GM11168 (cell line): ENCODE results near the gene CNKSR3.
"Not testable (repeated sequence)": the region's sequence is repeated elsewhere in the genome, so short reads cannot be mapped to it uniquely, and the experiment has no call there.

Source experiments
- in situ Hi-C: fragments of 300-500 bp; cut with MboI; formaldehyde crosslinking; loops from one replicate; pipeline ENCODE4 v1.12.0; 2022; ENCODE audit warnings: low sequenced_read_pairs; ENCODE audit not compliant: unreplicated experiment

The CNKSR3 gene

DNA sequence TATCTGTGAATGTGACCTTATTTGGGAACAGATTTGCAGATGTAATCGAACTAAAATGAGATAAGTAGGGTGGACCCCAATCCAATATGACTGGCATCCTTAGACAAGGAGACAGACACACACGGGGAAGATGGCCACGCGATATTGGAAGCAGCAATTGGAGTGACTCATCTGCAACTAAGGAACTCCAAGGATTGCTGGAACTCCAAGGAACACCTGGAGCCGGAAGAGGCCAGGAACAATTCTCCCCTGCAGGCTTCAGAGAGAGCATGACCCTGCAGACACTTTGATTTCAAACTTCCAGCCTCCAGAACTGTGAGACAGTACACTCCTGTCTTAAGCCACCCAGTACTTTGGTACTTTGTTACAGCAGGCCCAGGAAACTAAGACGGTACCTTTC is 19.5 kb upstream of the CNKSR3 start:
- in situ Hi-C loops: no loop called here

DNA sequence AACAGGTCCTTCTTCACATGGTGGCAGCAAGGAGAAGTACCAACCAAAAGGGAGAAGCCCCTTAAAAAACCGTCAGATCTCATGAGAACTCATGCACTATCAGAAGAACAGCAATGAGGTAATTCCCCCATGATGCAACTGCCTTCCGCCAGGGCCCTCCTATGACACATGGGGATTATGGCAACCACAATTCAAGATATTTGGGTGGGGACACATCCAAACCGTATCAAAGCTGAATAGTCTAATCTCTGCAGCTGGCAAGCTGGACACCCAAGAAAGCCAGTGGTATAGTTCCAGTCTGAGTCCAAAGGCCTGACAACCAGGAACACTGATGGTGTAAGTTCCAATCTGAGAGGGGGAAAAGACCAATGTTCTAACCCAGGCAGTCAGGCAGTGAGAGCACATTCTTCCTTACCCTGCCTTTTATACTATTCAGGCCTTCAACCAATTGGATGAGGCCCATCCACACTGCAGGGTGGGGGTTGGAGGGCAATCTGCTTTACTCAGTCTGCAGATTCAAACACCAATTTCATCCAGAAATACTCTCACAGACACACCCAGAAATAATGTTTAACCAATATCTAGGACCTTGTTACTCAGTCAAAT is 17.9 kb upstream of the CNKSR3 start:
- in situ Hi-C loops: no loop called here

DNA sequence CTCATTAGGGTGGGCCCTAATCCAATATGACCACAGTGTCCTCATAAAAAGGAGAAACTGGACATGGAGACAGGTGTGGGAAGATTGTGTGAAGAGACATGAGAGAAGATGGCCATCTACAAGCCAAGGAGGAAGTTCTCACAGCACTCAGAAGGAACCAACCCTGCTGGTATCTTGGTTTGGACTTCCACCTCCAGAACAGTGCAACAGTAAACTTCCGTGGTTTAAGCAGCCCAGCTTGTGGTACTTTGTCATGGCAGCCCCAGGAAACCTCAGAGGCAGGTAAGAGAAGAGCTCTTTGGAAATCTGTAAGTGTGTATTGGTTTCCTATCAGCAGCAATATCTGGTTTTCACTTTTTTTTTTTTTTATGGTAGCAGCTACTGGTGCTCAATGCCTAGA is 16.5 kb upstream of the CNKSR3 start:
- in situ Hi-C loops: no loop called here

DNA sequence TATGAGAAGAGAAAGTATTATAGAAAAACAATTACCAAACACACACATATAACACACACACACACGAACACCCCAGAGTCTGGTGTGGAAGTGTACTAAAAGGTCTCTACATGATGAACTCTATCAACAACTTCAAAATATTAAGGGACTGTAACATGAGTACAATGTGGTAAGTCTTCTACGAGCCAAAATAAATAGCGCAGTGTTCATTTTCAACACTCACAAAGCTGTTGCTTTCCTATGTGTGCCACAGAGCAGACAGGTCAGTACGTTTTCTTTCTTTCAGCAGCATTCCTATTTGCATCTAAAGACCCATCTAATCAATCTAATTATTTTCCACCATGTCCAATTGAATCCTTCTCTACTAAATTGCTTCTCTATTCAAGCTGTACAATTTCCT is 12.1 kb upstream of the CNKSR3 start:
- in situ Hi-C loops: no loop called here

DNA sequence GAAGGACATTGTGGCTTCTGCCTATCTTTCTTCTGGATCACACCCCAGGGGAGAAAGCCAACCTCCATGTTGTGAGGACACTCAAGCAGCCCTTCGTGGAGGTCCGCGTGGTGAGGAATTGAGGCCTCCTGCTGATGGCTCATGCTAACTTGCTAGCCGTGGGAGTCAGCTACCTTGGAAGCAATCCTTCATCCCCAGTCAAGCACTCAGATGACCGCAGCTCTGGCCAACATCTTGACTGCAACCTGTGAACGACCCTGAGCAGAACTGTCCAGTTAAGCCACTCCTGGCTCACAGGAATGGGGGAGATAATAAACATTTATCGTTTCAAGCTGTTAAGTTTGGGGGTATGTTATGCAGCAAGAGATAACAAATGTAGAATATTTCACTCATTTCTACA is 10.9 kb upstream of the CNKSR3 start:
- in situ Hi-C loops: no loop called here

DNA sequence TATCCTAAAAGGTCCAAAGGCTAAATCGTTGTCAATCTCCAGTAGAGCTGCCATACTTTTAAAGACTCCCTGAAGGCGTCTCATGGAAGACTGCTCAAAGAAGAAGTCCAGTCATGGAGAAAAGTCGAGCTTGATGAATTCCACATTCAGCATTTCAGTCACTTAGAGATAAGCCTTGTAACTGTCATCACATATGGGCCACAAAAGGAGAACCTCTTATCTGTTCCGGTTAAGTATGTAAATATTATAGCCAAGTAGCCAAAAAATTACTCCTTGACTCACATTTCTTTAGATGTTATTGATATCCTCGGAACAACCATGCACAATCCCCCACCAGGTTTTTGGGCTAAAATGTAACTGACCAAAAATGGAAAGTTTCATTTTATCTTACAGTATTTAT is 9.8 kb upstream of the CNKSR3 start:
- in situ Hi-C loops: no loop called here

DNA sequence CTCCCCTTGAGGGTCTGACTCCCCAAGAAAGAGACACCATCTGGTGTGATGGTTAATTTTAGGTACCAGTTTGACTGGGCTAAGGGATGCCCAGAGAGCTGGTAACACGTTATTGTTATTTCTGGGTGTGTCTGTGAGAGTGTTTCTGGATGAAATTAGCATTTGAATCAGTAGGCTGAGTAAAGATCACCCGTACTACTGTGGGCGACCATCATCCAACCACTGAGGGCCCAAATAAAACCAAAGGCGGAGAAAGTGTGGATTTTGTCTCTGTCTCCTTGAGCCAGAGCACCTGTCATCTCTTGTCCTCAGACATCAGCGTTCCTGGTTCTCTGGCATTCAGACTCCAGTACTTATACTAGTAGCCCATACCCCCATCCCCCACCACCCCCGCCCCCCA is 7.9 kb upstream of the CNKSR3 start:
- in situ Hi-C loops: no loop called here

DNA sequence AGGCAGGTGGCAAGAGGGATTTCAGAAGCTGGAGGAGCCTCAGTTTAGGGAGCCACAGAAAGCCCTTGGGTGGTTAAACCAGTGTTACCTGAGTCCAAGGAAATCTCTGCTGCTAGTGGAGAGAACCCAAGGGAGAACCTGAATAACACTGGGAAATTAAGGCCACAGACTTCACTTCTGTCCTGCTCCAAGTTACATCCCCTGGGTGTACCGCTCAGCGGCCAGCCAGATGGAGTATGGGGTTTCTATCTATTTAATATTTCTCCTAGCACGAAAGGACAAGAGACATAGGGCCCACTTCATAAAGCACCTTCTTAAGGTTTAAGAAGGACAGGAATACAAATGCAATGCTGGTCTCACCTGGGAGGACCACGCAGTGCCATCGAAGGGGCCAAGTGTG is 5.8 kb upstream of the CNKSR3 start:
- in situ Hi-C loops: no loop called here

DNA sequence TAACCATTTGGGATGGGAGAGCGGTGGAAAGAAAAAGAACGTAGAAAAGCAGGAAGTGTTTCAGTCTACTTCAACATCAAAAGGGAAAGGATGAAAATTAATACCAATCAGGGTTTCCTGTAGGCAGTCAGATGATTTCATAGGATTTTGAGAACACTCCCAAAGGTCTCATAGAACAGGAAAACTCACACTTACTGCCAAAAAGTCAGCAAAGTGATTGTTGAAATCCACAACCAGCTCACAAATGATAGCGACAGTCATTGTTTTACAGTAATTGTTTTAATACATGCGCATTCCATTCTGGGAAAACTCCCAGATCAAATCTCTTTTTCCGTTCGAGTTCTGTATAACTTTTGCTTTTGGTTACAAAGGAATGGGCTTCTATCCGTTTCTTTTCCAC is 5.3 kb upstream of the CNKSR3 start:
- in situ Hi-C loops: no loop called here

DNA sequence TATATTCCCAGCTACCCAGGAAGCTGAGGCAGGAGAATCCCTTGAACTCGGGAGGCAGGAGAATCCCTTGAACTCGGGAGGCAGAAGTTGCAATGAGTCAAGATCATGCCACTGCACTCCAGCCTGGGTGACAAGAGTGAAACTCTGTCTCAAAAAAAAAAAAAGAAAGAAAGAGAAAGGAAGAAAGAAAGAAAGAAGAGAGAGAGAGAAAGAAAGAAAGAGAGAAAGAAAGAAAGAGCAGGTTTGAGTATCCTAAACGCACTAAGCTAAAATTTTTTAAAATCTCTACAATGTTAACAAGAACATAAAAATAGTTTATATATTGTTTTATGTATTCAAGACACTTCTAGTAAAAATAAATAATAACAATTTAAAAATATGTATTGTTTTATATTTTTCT is 4.6 kb upstream of the CNKSR3 start:
- in situ Hi-C loops: not testable (repeated sequence)

DNA sequence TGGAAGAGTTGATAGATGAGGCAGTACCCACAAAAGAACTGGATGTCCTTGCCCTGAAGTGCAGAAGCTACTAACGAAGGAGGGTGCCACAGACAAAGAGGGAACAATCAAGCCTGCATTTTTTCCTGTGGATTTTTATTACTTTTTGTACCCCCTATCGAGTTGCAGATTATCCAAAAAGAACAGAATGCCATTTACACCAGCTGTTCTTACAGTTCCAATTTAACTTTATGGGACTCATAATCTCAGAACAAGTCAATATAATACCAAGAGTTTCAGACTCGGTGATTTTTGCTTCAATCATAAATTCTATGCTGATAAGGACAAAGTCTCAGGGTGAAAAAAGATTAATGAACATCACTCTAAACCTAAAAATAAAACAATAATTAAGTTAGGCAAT is 4.0 kb upstream of the CNKSR3 start:
- in situ Hi-C loops: no loop called here

DNA sequence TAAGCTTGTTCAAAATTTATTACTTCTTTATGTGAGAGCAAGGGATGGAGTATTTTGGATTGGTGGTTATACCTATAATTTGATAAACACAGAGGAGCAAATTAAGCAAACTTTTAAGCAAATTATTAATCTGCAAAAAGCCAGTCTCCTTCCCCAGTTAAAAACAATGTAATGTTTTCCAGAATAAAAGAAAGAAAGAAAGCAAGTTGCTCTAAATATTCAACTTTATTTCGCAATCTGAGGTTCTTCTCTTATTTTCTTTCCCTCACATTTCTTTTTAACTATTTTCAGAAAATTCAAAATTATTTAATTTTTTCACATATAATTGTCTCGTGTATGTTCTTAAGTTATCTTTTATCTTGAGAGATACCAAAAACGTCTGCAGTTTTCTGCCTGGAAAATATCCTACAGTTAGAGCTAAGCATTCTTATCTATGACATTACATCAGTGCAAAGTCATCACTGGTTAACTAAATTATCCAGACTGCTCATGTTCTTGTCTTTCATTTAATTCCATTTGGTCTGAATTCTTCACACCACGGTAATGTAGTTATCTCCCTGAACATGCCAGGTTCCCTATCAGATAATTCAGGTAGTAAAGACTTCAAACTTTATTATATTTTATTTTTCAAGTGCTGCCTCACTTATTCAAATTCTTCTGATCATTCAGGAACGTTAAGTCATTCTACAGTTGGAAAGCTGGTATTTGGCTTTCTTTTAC is 3.3 kb upstream of the CNKSR3 start:
- in situ Hi-C loops: no loop called here

DNA sequence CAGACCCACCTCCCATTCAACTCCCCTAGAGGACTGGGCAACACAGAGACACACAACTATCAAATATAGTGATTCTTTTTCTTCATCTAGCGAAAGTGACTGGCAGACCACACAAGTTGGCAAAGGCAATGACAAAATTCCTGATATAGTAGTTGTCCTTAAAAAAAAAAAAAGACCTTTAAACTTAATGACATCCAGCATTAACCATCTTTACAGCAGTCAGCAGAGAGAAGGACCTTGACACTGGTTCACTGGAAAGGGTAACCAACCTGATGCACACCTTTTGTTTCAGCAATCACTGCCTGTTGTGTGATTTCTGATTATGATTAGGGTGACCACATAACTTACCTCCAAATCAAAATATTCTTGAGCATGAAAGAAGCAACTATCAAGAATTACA is 1.7 kb upstream of the CNKSR3 start:
- in situ Hi-C loops: no loop called here

DNA sequence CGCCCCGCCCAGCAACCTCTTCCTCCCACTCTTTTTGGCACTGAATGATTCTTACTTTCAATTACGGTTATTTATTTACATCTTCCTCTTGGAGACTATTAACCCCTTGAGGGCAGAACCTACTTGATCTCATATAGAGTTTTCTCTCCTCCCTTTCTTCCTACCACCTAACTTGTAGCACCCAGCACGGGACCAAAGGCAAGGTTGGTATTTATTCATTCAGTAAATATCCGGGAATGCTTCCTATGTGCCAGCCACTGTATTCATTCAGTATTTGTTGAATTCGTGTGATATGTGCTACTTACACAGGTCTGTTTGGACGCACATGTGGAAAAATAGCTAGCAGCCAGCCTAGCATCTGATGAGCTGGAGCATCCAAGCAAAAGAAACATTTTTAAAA is 1.3 kb upstream of the CNKSR3 start:
- in situ Hi-C loops: no loop called here

DNA sequence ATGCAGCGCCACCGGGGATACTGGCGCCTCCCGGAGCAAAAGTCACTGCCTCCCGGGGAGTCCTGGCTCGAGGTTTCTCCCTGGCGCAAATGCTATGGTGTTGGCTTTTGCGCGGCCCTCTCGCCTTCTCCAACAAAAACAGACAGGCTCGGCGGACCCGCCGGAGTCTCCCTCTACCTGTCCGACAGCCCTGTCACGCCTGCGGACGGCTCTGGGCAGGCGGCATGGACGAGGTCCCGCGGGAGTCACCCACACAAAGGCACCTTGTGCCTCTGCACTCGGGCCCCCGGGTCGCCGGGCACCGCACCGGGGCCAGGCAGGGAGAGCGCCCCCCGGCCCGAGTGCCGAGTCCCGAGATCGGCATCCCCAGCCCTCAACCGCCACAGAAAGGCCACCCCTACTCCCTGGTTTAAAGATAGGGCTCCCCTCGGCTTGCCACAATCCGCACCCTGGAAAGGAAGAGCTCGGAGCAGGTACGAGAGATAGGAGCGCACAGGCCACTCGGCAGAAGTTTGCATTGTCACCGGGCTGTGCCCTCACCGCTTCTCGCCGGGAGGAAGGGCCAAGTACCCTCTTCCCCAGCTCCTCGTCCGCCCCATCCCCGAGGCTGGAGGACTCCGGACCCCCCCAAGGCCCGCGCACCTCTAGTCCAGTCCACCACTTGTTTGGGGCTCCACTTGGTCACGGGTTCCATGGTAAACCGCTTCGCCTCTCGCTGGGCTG is 903 bp downstream of the CNKSR3 start:
- in situ Hi-C loops: no loop called here

DNA sequence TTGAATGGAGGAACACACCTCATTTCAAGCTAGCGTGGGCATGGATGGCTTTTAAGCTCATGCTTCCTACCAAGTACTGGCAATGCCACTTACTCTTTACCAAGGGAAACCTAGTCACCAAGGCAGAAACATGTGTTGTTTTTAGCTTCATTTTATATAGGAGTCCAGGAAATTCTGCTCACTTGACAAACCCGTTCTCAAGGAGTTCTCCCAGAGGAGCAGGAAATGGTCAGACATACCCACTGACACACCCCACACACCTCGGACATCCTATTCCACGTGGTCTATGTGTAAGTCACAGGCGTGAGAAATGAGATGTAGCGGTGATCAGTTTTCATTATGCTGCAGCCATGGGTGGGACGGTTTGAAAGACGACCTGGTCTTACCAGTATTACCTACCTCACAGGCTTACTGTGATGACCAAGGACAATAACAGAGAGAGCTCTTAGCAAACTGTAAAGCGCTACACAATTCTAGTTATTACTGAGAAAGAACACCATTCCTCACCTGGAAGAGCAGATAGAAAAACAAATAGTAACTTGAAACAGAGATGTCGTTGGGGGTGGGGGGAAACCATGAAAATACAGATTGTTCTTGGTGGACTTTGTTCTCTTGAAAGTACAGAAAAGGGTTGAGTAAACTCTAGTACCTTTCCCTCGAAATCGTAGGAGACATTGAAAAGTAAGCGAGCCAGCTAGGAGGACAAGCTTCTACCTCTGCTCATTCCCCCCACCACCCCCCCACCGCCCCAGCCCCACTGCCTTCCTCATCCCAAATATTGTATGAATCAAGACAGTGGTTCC is 1.7 kb downstream of the CNKSR3 start:
- in situ Hi-C loops: no loop called here

DNA sequence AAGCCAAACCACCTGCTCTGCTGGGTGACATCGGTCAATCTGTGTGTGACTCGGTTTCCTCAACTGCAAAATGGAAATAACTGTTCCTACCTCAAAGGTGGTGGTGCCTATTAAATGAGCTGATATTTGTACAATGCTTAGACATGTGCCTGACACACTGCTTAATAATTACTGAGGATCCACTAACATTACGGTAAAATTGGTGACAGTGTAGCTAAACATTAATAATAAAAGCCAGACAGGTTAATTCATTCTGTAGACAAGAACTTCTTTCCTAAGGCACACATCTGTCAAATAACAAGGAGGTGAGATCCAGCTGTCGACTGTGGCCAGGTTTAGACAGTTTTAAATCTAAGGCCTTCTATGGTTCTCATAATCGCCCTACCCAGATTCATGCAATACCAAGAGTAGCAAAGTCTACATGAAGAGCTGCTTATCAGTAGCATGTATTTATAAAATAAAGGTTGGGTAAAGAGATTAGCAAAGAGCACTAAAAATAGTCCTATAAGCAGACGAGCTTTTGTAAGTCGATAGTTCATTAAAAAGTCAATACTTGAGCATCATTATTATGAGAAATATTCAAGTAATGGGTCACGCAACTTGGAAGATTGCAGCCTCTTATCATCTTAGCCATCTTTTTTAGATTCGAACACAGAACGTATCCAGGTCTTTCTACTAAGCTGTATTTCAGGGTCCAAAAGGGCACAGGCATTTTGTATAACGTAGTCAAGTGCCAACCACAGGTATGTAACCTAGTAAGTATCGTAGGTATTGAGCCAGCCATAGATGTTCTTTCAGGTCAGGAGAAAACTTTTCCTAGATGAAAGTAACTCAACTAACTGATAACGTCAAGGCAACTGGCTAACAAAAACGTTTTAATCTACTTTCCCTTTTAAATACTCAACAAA is 3.2 kb downstream of the CNKSR3 start:
- in situ Hi-C loops: no loop called here

DNA sequence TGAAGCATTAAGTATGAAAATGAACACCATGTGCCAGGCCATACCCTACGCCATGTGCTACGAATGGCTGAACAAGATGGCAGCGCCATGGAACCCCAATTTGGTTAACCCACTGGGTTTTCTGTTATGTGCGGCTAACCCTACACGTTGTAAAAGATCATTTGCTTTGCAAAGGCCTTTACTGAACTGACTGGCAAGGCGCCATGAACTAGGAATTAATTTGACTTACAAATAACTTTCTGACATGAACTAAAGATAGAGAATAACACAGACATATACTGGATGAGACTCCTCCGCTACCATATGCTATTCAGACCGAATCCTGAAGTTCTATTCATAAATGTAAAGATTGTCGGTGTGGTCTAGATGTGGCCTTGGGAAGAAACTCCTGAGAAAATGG is 3.9 kb downstream of the CNKSR3 start:
- in situ Hi-C loops: no loop called here

DNA sequence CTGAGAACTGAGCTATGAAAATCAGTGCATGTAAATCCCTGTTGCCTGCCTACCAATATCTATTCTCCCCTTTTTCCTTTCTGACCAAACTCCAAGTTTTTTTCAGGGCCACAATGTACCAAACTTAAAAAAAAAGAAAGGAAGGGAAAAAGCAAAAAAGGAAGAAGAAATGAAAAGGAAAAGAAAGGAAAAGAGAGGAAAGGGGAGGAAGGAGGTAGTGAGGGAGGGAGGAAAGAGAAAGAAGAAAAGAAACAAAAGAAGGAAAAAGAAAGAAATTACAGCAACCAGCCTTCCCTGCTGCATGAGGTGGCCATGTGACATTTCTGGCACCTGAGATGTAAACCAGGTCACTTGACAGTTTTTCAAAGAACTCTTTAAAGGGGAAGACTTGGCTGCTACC is 4.4 kb downstream of the CNKSR3 start:
- in situ Hi-C loops: no loop called here

DNA sequence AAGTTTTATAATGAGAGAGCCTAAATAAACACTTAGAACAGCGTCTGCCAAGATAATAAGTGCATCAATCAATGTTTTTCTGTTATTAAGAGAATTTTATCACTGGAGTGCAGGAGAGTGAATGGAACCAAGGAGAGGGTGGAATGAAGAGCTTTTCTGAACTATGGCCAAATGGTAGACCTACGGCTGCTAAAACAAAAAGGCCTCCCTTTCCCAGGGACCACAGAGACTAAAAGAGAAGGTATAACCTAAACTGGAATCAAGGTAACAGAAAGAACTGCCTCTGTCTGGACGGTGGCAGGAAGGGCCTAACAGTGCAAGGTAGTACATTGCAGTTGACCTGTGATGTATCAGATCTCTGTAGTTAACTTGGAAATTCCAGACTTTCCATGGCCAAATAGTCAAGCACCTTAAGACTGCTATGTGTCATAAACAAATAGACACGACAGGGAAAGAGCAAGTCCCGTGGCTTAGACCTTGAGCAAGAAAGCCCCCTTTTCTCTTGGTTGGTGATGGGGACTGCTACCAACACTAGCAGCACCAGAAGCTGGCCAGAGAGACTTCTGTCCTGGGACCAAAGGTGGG is 5.5 kb downstream of the CNKSR3 start:
- in situ Hi-C loops: no loop called here
